Liver (tissue), 9 donors: Measurements from ENCODE around the gene TRUB2. TPM values are rescaled to one million over a fixed set of nuclear protein-coding genes. Genes with fewer than 3 reads are reported as not detected.

ENCODE experiments used
- DNase-seq: peaks from one replicate; pipeline ENCODE4 v3.0.0-alpha.2; 2017; ENCODE audit warnings: low spot score
- H3K27ac ChIP-seq, 2 donors: one replicate each; pipeline ENCODE4 v1.7.0; 2013; ENCODE audit warnings: inconsistent platforms in 2 of 2, low read length in 2 of 2, control low read depth in 1 of 2, low read depth in 1 of 2, mild to moderate bottlenecking in 1 of 2
- H3K27me3 ChIP-seq, 4 donors: one replicate each; pipeline versions ENCODE4 v1.6.1 to v1.7.0; 2013; ENCODE audit warnings: low read length in 3 of 4, inconsistent platforms in 1 of 4, mild to moderate bottlenecking in 1 of 4, moderate library complexity in 1 of 4; ENCODE audit not compliant: control insufficient read depth in 4 of 4, insufficient read depth in 4 of 4
- H3K36me3 ChIP-seq, 4 donors: one replicate each; pipeline versions ENCODE4 v1.6.1 to v1.7.0; 2013; ENCODE audit warnings: low read length in 3 of 4, mild to moderate bottlenecking in 3 of 4, low read depth in 1 of 4, moderate library complexity in 1 of 4; ENCODE audit not compliant: control insufficient read depth in 4 of 4, insufficient read depth in 3 of 4
- H3K4me1 ChIP-seq, 4 donors: one replicate each; pipeline versions ENCODE4 v1.6.1 to v1.7.0; 2013; ENCODE audit warnings: low read length in 3 of 4, mild to moderate bottlenecking in 3 of 4, moderate library complexity in 1 of 4; ENCODE audit not compliant: control insufficient read depth in 4 of 4, insufficient read depth in 4 of 4
- H3K4me3 ChIP-seq, 3 donors: one replicate each; pipeline versions ENCODE4 v1.6.1 to v1.7.0; 2013; ENCODE audit warnings: low read length in 3 of 3, control low read depth in 1 of 3, low read depth in 1 of 3, mild to moderate bottlenecking in 1 of 3
- H3K9ac ChIP-seq, 2 donors: one replicate each; pipeline ENCODE4 v1.7.0; 2013; ENCODE audit warnings: low read length in 2 of 2, mild to moderate bottlenecking in 2 of 2, moderate library complexity in 2 of 2, control low read depth in 1 of 2, low read depth in 1 of 2
- H3K9me3 ChIP-seq, 4 donors: one replicate each; pipeline versions ENCODE4 v1.6.1 to v1.7.0; 2013; ENCODE audit warnings: low read length in 3 of 4; ENCODE audit not compliant: control insufficient read depth in 4 of 4
- ATF3 ChIP-seq: IDR thresholded peaks from 2 replicates; pipeline ENCODE4 v1.6.1; 2016; ENCODE audit warnings: antibody characterized with exemption
- CTCF ChIP-seq: fragments of 150-350 bp; IDR thresholded peaks from 2 replicates; pipeline ENCODE4 v1.5.1; 2017; ENCODE audit warnings: improper control_type of control experiment, low read depth, low read length; ENCODE audit not compliant: missing input control
- EGR1 ChIP-seq, 2 donors: IDR thresholded peaks; 2 replicates each; pipeline ENCODE4 v1.6.1; 2016 to 2018; ENCODE audit warnings: antibody characterized with exemption in 2 of 2, low read depth in 2 of 2
- FOXA1 ChIP-seq: IDR thresholded peaks from 2 replicates; pipeline ENCODE4 v1.6.1; 2016; ENCODE audit warnings: antibody characterized with exemption
- FOXA2 ChIP-seq: IDR thresholded peaks from 2 replicates; pipeline ENCODE4 v1.6.1; 2016; ENCODE audit warnings: antibody characterized with exemption
- GABPA ChIP-seq, 2 donors: IDR thresholded peaks in 1 of 2; conservative IDR thresholded peaks in 1 of 2; 2 replicates each; pipeline ENCODE4 v1.6.1; 2016; ENCODE audit warnings: antibody characterized with exemption in 2 of 2, mild to moderate bottlenecking in 1 of 2, moderate library complexity in 1 of 2
- HNF4A ChIP-seq, 2 donors: conservative IDR thresholded peaks; 2 replicates each; pipeline ENCODE4 v1.6.1; 2016; ENCODE audit warnings: antibody characterized with exemption in 2 of 2, mild to moderate bottlenecking in 2 of 2
- HNF4G ChIP-seq: IDR thresholded peaks from 2 replicates; pipeline ENCODE4 v1.6.1; 2016; ENCODE audit warnings: antibody characterized with exemption
- JUND ChIP-seq, 2 donors: IDR thresholded peaks; 2 replicates each; pipeline ENCODE4 v1.6.1; 2016; ENCODE audit warnings: antibody characterized with exemption in 2 of 2
- MAX ChIP-seq: IDR thresholded peaks from 2 replicates; pipeline ENCODE4 v1.6.1; 2016; ENCODE audit warnings: antibody characterized with exemption
- NR2F2 ChIP-seq: IDR thresholded peaks from 2 replicates; pipeline ENCODE4 v1.6.1; 2016; ENCODE audit warnings: antibody characterized with exemption
- RAD21 ChIP-seq, 2 donors: IDR thresholded peaks; 2 replicates each; pipeline ENCODE4 v1.6.1; 2016; ENCODE audit warnings: antibody characterized with exemption in 2 of 2, mild to moderate bottlenecking in 2 of 2
- TAF1 ChIP-seq: conservative IDR thresholded peaks from 2 replicates; pipeline ENCODE4 v1.6.1; 2016; ENCODE audit warnings: antibody characterized with exemption, mild to moderate bottlenecking
- YY1 ChIP-seq: IDR thresholded peaks from 2 replicates; pipeline ENCODE4 v1.6.1; 2016; ENCODE audit warnings: antibody characterized with exemption, mild to moderate bottlenecking
- ZBTB33 ChIP-seq: IDR thresholded peaks from 2 replicates; pipeline ENCODE4 v1.6.1; 2016; ENCODE audit warnings: antibody characterized with exemption
- WGBS: extraction: QIAGEN DNeasy Blood & Tissue Kit; methylation state at CpG from one replicate; pipeline ENCODE4 v1.1.7; 2013; 5-methylcytosine and 5-hydroxymethylcytosine counted together
- polyA plus RNA-seq, 2 donors: library from polyadenylated mRNA; stranded (reverse) in 1 of 2; unstranded in 1 of 2; fragments of 200-250 nt in 1 of 2; fragments of >200 nt in 1 of 2; fragmentation: Nextera tagmentation in 1 of 2; extraction: Ambion mirVana in 1 of 2; gene quantifications; one replicate each; pipeline versions ENCODE4 v1.2.1 to v1.2.3, GENCODE V29; 2013 to 2015
- total RNA-seq, 2 donors: library from RNA; depleted of rRNA; stranded (reverse); fragments of >200 nt; gene quantifications; one replicate each; pipeline ENCODE4 v1.2.3, GENCODE V29; 2014
- donor health status: healthy.
- donor health status: healthy.
- donor health status: healthy.
- donor health status: healthy.
- donor health status: healthy.

The TRUB2 gene
- total and polyA plus RNA-seq, 4 donors = 12.7 to 35.8 (median 19.4) TPM

GRCh38 chr9:128304136-128304970 is 17.9 kb downstream of the TRUB2 start:
- H3K9ac ChIP-seq = no peak overlapping the region
- H3K27ac ChIP-seq = no peak overlapping the region
- H3K4me3 ChIP-seq = no peak overlapping the region
- no peak for DNase-seq
- 89% methylated on average over 9 of the region's 9 CpGs for WGBS
- H3K9me3 ChIP-seq = no peaks in the 10 kb centered on the region
- TF ChIP-seq ATF3 (no peak), HNF4A (conservative IDR thresholded peaks at IDR 0.05) (no peak), TAF1 (no peak), RAD21 (IDR thresholded peaks at IDR 0.05) (no peak)
- H3K4me1 ChIP-seq = no peaks in the 10 kb centered on the region
- H3K36me3 ChIP-seq = peaks cover 3 to 6% (median 4%) of the 10 kb centered on the region in 4 donors
- no peaks in the 10 kb centered on the region for H3K27me3 ChIP-seq

GRCh38 chr9:128298535-128299482 is 23.4 kb downstream of the TRUB2 start:
- H3K9ac ChIP-seq = no peak overlapping the region
- TF ChIP-seq FOXA1 (no peak), HNF4A (conservative IDR thresholded peaks at IDR 0.05) (no peak), ZBTB33 (no peak), MAX (no peak), GABPA (IDR thresholded peaks at IDR 0.05 in 1 of 2, conservative IDR thresholded peaks at IDR 0.05 in 1 of 2) (no peak), RAD21 (IDR thresholded peaks at IDR 0.05) (no peak), TAF1 (no peak)
- H3K27me3 ChIP-seq = no peaks in the 10 kb centered on the region
- H3K4me1 ChIP-seq = peaks cover 2 to 16% (median 13%) of the 10 kb centered on the region in 4 donors
- H3K36me3 ChIP-seq = no peaks in the 10 kb centered on the region
- no peak for DNase-seq
- 89% methylated on average over 20 of the region's 20 CpGs for WGBS
- no peak overlapping the region for H3K4me3 ChIP-seq
- H3K9me3 ChIP-seq = no peaks in the 10 kb centered on the region
- H3K27ac ChIP-seq = no peak overlapping the region

- no peak for DNase-seq
- WGBS = 76% methylated on average over 2 of the region's 2 CpGs
- H3K27ac ChIP-seq = peak overlapping the region; percentile 68 to 93
- peaks cover 2 to 16% (median 13%) of the 10 kb centered on the region in 4 donors for H3K4me1 ChIP-seq
- H3K27me3 ChIP-seq = no peaks in the 10 kb centered on the region
- H3K9me3 ChIP-seq = no peaks in the 10 kb centered on the region
- no peak overlapping the region for H3K4me3 ChIP-seq
- H3K9ac ChIP-seq = no peak overlapping the region
- no peaks in the 10 kb centered on the region for H3K36me3 ChIP-seq
- TF ChIP-seq YY1 (no peak), NR2F2 (peak; percentile 35), EGR1 (IDR thresholded peaks at IDR 0.05; ENCODE audit: low read depth in 2 of 2) (peak in 1 of 2 donors; percentile 16), HNF4G (peak; percentile 26), CTCF (no peak), GABPA (IDR thresholded peaks at IDR 0.05 in 1 of 2, conservative IDR thresholded peaks at IDR 0.05 in 1 of 2) (peak in 1 of 2 donors; percentile 32), ATF3 (no peak), MAX (no peak), JUND (IDR thresholded peaks at IDR 0.05) (no peak), FOXA2 (no peak)
These were observed 24.9 kb downstream of the TRUB2 start for GRCh38 chr9:128297221-128297773.
